ENCODE data around the gene DFFA.

Gene DFFA

DNA sequence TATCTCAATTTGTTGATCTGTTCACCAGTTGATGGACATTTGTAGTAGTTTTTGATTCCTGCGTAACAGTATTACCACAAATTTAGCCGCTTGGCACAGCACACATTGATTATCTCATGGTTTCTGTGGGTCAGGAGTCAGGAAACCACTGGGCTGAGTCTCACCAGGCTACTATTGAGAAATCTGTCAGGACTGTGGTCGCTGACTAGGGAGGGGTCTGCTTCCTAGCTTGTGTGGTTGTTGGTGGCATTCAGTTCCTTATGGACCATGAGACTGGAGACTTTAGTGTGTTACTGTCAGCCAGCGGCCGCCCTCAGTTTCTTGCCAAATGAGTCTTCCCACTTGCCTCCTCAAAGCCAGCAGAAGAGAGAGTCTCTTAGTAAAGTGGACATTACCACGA lies 12.2 kb upstream of the DFFA start:
- no peak for TF ChIP-seq FOXP2 (optimal IDR thresholded peaks at IDR 0.05; ENCODE audit: borderline replicate concordance, extremely low read depth, extremely low read length, insufficient read depth)
- TF ChIP-seq, protein P1, sequence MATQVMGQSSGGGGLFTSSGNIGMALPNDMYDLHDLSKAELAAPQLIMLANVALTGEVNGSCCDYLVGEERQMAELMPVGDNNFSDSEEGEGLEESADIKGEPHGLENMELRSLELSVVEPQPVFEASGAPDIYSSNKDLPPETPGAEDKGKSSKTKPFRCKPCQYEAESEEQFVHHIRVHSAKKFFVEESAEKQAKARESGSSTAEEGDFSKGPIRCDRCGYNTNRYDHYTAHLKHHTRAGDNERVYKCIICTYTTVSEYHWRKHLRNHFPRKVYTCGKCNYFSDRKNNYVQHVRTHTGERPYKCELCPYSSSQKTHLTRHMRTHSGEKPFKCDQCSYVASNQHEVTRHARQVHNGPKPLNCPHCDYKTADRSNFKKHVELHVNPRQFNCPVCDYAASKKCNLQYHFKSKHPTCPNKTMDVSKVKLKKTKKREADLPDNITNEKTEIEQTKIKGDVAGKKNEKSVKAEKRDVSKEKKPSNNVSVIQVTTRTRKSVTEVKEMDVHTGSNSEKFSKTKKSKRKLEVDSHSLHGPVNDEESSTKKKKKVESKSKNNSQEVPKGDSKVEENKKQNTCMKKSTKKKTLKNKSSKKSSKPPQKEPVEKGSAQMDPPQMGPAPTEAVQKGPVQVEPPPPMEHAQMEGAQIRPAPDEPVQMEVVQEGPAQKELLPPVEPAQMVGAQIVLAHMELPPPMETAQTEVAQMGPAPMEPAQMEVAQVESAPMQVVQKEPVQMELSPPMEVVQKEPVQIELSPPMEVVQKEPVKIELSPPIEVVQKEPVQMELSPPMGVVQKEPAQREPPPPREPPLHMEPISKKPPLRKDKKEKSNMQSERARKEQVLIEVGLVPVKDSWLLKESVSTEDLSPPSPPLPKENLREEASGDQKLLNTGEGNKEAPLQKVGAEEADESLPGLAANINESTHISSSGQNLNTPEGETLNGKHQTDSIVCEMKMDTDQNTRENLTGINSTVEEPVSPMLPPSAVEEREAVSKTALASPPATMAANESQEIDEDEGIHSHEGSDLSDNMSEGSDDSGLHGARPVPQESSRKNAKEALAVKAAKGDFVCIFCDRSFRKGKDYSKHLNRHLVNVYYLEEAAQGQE (IDR thresholded peaks at IDR 0.05; ENCODE audit: insufficient read depth in 1 of 2, low read depth in 2 of 2, low read length in 2 of 2): no peak
- TF ChIP-seq TAF1 (IDR thresholded peaks at IDR 0.05; ENCODE audit: borderline replicate concordance, insufficient read depth, low read length): no peak
- no peak for TF ChIP-seq POLR2AphosphoS5 (IDR thresholded peaks at IDR 0.05; ENCODE audit: low read depth, low read length)
- TF ChIP-seq SIN3A (IDR thresholded peaks at IDR 0.05; ENCODE audit: borderline replicate concordance, insufficient read depth, low read length): no peak

DNA sequence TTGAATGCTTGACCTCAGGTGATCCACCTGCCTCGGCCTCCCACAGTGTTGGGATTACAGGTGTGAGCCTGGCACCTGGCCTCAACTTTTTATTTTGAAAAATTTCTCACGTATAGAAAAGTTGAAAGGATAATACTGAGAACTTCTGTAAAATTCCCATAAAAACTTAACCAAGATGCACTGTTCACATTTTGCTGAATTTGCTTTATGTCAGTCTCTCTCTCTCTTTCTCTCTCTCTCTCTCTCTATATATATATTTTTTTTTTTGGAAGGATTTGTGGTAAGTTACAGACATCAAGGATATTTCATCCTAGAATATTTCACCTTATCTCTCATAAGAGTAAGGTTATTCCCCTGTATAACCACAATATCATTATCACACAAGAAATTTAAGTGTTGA lies 8.3 kb upstream of the DFFA start:
- TF ChIP-seq TAF1 (IDR thresholded peaks at IDR 0.05; ENCODE audit: borderline replicate concordance, insufficient read depth, low read length) (no peak), FOXP2 (optimal IDR thresholded peaks at IDR 0.05; ENCODE audit: borderline replicate concordance, extremely low read depth, extremely low read length, insufficient read depth) (no peak), POLR2AphosphoS5 (IDR thresholded peaks at IDR 0.05; ENCODE audit: low read depth, low read length) (no peak)

DNA sequence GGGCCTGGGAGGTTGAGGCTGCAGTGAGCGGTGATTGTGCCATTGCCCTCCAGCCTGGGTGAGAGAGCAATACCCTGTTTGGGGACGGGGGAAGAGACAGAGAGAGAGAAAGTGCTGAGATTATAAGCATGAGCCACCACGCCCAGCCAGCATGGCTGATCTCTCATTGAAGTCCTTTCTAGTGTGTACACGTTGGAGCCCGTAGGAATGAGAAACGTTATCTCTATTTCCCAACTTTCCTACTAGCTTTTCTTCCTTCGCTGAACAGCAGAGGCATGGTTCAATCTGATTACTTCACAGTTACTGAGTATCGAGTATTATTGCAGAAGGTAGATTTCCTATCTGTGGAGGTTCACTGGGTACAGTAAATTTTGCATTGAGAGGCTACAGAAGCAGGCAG lies 7.0 kb upstream of the DFFA start:
- TF ChIP-seq SIN3A (IDR thresholded peaks at IDR 0.05; ENCODE audit: borderline replicate concordance, insufficient read depth, low read length): no peak
- TF ChIP-seq POLR2AphosphoS5 (IDR thresholded peaks at IDR 0.05; ENCODE audit: low read depth, low read length): no peak
- TF ChIP-seq, protein P1 (IDR thresholded peaks at IDR 0.05; ENCODE audit: insufficient read depth in 1 of 2, low read depth in 2 of 2, low read length in 2 of 2): no peak
- no peak for TF ChIP-seq TAF1 (IDR thresholded peaks at IDR 0.05; ENCODE audit: borderline replicate concordance, insufficient read depth, low read length)
- no peak for TF ChIP-seq FOXP2 (optimal IDR thresholded peaks at IDR 0.05; ENCODE audit: borderline replicate concordance, extremely low read depth, extremely low read length, insufficient read depth)

DNA sequence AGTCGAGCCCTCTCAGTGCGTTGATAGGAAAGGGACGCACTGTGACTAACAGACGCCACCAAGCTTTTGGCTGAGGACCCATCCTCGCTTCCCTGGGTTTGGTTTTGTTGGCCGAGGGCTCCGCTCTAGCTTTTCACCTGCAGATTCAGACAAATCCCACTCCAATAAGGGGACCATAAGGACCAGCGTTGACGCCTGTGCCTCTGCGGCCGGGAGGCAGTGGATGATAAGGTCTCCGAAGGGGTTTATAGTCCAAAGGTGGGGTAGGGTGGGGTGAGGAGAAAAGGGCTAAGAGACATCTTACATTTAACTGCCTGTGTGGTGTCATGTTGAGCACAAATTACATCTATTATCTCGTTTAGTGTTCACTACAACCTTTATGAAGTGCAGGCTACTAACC lies 3.2 kb upstream of the DFFA start:
- TF ChIP-seq, protein P1 (IDR thresholded peaks at IDR 0.05; ENCODE audit: insufficient read depth in 1 of 2, low read depth in 2 of 2, low read length in 2 of 2): no peak
- TF ChIP-seq FOXP2 (optimal IDR thresholded peaks at IDR 0.05; ENCODE audit: borderline replicate concordance, extremely low read depth, extremely low read length, insufficient read depth) (no peak), SIN3A (IDR thresholded peaks at IDR 0.05; ENCODE audit: borderline replicate concordance, insufficient read depth, low read length) (no peak), TAF1 (IDR thresholded peaks at IDR 0.05; ENCODE audit: borderline replicate concordance, insufficient read depth, low read length) (no peak), POLR2AphosphoS5 (IDR thresholded peaks at IDR 0.05; ENCODE audit: low read depth, low read length) (no peak)

- TF ChIP-seq TAF1 (IDR thresholded peaks at IDR 0.05; ENCODE audit: borderline replicate concordance, insufficient read depth, low read length) (peak; percentile 88), FOXP2 (optimal IDR thresholded peaks at IDR 0.05; ENCODE audit: borderline replicate concordance, extremely low read depth, extremely low read length, insufficient read depth) (peak; percentile 58), POLR2AphosphoS5 (IDR thresholded peaks at IDR 0.05; ENCODE audit: low read depth, low read length) (peak; percentile 79; the same call in 1 of the 2 replicates), SIN3A (IDR thresholded peaks at IDR 0.05; ENCODE audit: borderline replicate concordance, insufficient read depth, low read length) (no peak)
- TF ChIP-seq, protein P1 (IDR thresholded peaks at IDR 0.05; ENCODE audit: insufficient read depth in 1 of 2, low read depth in 2 of 2, low read length in 2 of 2): peak in 1 of 2 experiments; percentile 27; a peak in 2 of 4 replicates
These were observed 2.5 kb upstream of the DFFA start, which contains the start of gene PEX14 for GRCh38 chr1:10474613-10475507. Gene PEX14 (plus strand): TSS chr1:10474950. CDS start chr1:10474967, 17 bp downstream.

Data from PFSK-1 (cell line).